ENCODE results near the gene FAF1. TPM values are rescaled to one million over a fixed set of nuclear protein-coding genes. Genes with fewer than 3 reads are reported as not detected.

FAF1 gene
- total and polyA plus RNA-seq, 2 donors (not counting 1 experiment from before 2014, with no cell fraction given): 39.6 to 40.0 TPM

DNA sequence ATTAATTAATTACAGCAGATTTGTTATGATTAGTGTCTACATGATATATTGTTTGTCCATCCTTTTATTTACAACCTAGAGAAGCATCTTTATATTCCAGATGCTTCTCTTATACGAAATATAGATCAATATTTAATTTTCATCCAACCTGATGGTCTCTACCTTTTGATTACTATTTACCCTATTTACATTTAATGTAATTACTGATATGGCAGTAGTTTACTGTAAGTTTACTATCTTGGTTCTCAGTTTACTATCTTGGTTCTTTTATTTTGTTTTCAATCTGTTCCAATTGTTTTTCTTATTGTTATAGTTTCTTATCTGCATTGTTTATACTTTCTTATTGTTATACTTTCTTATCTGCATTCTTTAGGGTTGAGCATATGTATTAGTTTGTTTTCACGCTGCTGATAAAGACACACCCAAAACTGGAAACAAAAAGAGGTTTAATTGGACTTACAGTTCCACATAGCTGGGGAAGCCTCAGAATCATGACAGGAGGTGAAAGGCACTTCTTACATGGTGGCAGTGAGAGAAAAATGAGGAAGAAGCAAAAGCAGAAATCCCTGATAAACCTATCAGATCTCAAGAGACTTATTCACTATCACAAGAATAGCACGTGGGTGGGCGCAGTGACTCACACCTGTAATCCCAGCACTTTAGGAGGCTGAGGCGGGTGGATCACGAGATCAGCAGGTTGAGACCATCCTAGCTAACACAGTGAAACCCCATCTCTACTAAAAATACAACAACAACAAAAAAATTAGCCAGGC lies 28.9 kb downstream of the FAF1 start:
- H3K9ac ChIP-seq (ENCODE audit: insufficient read depth, low read length): no peak overlapping the region
- H3K4me3 ChIP-seq (replicated peaks in 1 of 4; ENCODE audit: control extremely low read depth in 1 of 4, insufficient read depth in 1 of 4, low read depth in 3 of 4, low read length in 4 of 4): no peak overlapping the region
- H3K79me2 ChIP-seq (ENCODE audit: control insufficient read depth, insufficient read depth, low read length): peaks cover 8% of the 10 kb centered on the region
- no peak overlapping the region for H3K4me2 ChIP-seq (ENCODE audit: extremely low read depth, insufficient read depth, low read length)
- no peak for TF ChIP-seq EZH2 (IDR thresholded peaks at IDR 0.05; ENCODE audit: low read length, missing control alignments)
- TF ChIP-seq, protein P1, sequence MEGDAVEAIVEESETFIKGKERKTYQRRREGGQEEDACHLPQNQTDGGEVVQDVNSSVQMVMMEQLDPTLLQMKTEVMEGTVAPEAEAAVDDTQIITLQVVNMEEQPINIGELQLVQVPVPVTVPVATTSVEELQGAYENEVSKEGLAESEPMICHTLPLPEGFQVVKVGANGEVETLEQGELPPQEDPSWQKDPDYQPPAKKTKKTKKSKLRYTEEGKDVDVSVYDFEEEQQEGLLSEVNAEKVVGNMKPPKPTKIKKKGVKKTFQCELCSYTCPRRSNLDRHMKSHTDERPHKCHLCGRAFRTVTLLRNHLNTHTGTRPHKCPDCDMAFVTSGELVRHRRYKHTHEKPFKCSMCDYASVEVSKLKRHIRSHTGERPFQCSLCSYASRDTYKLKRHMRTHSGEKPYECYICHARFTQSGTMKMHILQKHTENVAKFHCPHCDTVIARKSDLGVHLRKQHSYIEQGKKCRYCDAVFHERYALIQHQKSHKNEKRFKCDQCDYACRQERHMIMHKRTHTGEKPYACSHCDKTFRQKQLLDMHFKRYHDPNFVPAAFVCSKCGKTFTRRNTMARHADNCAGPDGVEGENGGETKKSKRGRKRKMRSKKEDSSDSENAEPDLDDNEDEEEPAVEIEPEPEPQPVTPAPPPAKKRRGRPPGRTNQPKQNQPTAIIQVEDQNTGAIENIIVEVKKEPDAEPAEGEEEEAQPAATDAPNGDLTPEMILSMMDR (conservative IDR thresholded peaks at IDR 0.05 in 1 of 2, IDR thresholded peaks at IDR 0.05 in 1 of 2; ENCODE audit: low read depth in 1 of 2, low read length in 2 of 2): no peak
- H3K4me1 ChIP-seq (ENCODE audit: control insufficient read depth, extremely low read depth, insufficient read depth, low read length): no peaks in the 10 kb centered on the region
- H3K27ac ChIP-seq (ENCODE audit: insufficient read depth, low read length): no peak overlapping the region
- peak in 1 of 2 donors; percentile 50 for DNase-seq (ENCODE audit: low read depth in 2 of 2)
- H2AFZ ChIP-seq (ENCODE audit: low read length): no peak overlapping the region
- no peaks in the 10 kb centered on the region for H3K9me3 ChIP-seq (ENCODE audit: control insufficient read depth, insufficient read depth, low read depth, low read length)
- H4K20me1 ChIP-seq (ENCODE audit: control insufficient read depth, extremely low read depth, insufficient read depth, low read length): no peaks in the 10 kb centered on the region
- no peaks in the 10 kb centered on the region for H3K27me3 ChIP-seq (ENCODE audit: control insufficient read depth, insufficient read depth, low read length)
- no peaks in the 10 kb centered on the region for H3K36me3 ChIP-seq (ENCODE audit: control insufficient read depth, insufficient read depth, low read length)

DNA sequence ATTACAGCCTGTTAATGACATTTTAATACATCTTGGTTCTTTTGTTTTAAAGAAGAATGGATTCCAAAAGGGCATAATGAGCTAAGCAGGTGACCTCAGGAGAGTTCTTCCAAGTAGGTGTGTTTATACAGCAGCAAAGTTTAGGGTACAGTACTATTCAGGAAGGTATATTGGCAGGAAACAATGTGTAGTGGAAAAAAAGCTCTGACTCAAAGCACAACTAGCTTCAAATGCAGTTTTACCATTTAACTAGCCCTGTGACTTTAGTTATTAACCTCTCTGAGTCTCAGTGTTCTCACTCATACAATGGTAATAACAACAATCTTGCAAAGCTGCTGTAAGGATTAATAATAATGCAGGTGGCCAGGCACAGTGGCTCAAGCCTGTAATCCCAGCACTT lies 29.9 kb downstream of the FAF1 start:
- Histone ChIP-seq H3K36me3 (ENCODE audit: control insufficient read depth, insufficient read depth, low read length) (no peaks in the 10 kb centered on the region), H3K27ac (ENCODE audit: insufficient read depth, low read length) (no peak overlapping the region), H3K4me1 (ENCODE audit: control insufficient read depth, extremely low read depth, insufficient read depth, low read length) (no peaks in the 10 kb centered on the region), H3K9ac (ENCODE audit: insufficient read depth, low read length) (no peak overlapping the region), H3K9me3 (ENCODE audit: control insufficient read depth, insufficient read depth, low read depth, low read length) (no peaks in the 10 kb centered on the region), H3K79me2 (ENCODE audit: control insufficient read depth, insufficient read depth, low read length) (peaks cover 9% of the 10 kb centered on the region), H3K4me3 (replicated peaks in 1 of 4; ENCODE audit: control extremely low read depth in 1 of 4, insufficient read depth in 1 of 4, low read depth in 3 of 4, low read length in 4 of 4) (no peak overlapping the region), H3K4me2 (ENCODE audit: extremely low read depth, insufficient read depth, low read length) (no peak overlapping the region), H2AFZ (ENCODE audit: low read length) (no peak overlapping the region), H3K27me3 (ENCODE audit: control insufficient read depth, insufficient read depth, low read length) (no peaks in the 10 kb centered on the region), H4K20me1 (ENCODE audit: control insufficient read depth, extremely low read depth, insufficient read depth, low read length) (no peaks in the 10 kb centered on the region)
- TF ChIP-seq EZH2 (IDR thresholded peaks at IDR 0.05; ENCODE audit: low read length, missing control alignments): no peak
- TF ChIP-seq, protein P1 (conservative IDR thresholded peaks at IDR 0.05 in 1 of 2, IDR thresholded peaks at IDR 0.05 in 1 of 2; ENCODE audit: low read depth in 1 of 2, low read length in 2 of 2): no peak
- DNase-seq (ENCODE audit: low read depth in 2 of 2): no peak

DNA sequence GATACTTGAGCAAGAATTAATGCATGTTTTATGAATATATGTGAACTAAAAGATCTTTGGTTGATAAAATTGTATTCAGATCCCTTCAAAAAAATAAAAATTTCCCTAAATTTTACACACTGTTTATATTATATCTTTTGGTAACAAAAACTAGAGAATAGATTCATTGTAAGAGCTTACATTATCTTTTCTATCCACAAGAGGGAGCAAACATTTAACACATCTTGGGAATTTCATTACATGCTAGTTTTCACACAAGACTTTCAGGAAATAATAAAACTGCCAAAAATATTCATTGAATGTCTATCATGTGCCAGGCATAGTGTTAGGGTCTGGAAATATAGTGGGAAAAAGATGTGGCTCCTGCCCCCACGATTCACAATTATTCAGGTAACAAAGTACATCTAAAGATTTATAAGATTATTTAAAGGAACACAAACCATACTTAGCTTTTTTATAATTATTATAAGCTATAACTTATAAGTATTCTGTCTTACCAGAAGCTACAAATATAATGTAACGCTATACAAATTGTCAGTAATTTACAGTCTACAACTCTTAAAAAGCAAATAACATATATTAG lies 30.6 kb downstream of the FAF1 start:
- Histone ChIP-seq H3K4me3 (replicated peaks in 1 of 4; ENCODE audit: control extremely low read depth in 1 of 4, insufficient read depth in 1 of 4, low read depth in 3 of 4, low read length in 4 of 4) (no peak overlapping the region), H4K20me1 (ENCODE audit: control insufficient read depth, extremely low read depth, insufficient read depth, low read length) (no peaks in the 10 kb centered on the region), H3K9me3 (ENCODE audit: control insufficient read depth, insufficient read depth, low read depth, low read length) (no peaks in the 10 kb centered on the region), H2AFZ (ENCODE audit: low read length) (no peak overlapping the region), H3K4me2 (ENCODE audit: extremely low read depth, insufficient read depth, low read length) (no peak overlapping the region), H3K27me3 (ENCODE audit: control insufficient read depth, insufficient read depth, low read length) (no peaks in the 10 kb centered on the region), H3K27ac (ENCODE audit: insufficient read depth, low read length) (no peak overlapping the region), H3K79me2 (ENCODE audit: control insufficient read depth, insufficient read depth, low read length) (peaks cover 12% of the 10 kb centered on the region), H3K36me3 (ENCODE audit: control insufficient read depth, insufficient read depth, low read length) (no peaks in the 10 kb centered on the region), H3K9ac (ENCODE audit: insufficient read depth, low read length) (no peak overlapping the region), H3K4me1 (ENCODE audit: control insufficient read depth, extremely low read depth, insufficient read depth, low read length) (no peaks in the 10 kb centered on the region)
- DNase-seq (ENCODE audit: low read depth in 2 of 2): peak; percentile 39 to 72
- TF ChIP-seq EZH2 (IDR thresholded peaks at IDR 0.05; ENCODE audit: low read length, missing control alignments): no peak
- TF ChIP-seq, protein P1 (conservative IDR thresholded peaks at IDR 0.05 in 1 of 2, IDR thresholded peaks at IDR 0.05 in 1 of 2; ENCODE audit: low read depth in 1 of 2, low read length in 2 of 2): peak in 1 of 2 donors; percentile 39
